Stimulated activated CD4-positive, alpha-beta T cell treated with anti-CD3 and anti-CD28 coated beads, Interleukin-1b, Interleukin-23, amount 100 ng/mL, for 48 hours (primary cell): Measurements from ENCODE around the gene PHF11.
A peak's percentile ranks its signal among the peaks of the same experiment; 100 is the strongest.

Experiments
- DNase-seq: peaks from one replicate; pipeline ENCODE4 v3.0.0-alpha.2; 2020

The PHF11 gene

DNA sequence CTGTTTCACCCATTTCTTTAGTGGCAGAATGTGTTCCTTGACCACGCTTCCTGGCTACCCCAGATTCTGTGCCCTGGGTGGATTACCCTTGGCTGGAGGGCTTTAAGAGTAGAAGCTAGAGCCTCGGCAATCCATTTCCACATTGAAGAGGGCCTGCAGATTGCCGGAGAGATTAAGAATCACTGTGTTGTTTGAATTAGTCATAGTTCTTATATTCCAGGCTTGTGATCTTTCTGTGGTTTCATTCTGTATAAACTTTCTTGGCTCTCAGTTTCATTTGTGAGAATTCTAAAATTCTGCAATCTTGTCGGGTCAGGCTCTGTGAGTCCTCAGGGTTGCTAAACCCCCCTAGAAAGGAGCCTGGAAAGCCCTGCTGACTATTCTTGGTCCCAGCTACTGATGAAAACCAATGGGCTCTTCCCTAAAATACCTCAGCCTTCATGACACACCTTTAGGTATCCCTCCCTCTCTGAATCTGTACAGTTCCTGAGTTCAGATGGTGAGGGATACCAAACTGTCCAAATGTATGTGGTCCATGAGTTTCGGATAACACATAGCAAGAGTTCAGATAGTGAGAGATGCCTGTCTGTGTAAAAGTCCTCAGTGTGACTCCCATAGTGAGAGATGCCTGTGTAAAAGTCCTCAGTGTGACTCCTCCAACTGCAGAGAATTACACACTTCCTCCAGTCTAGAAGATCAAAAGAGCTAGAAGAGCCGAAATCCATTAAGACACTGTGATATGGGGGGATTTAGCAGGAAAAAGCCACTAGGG is 4.3 kb downstream of the PHF11 start:
- DNase-seq = peak; percentile 16

DNA sequence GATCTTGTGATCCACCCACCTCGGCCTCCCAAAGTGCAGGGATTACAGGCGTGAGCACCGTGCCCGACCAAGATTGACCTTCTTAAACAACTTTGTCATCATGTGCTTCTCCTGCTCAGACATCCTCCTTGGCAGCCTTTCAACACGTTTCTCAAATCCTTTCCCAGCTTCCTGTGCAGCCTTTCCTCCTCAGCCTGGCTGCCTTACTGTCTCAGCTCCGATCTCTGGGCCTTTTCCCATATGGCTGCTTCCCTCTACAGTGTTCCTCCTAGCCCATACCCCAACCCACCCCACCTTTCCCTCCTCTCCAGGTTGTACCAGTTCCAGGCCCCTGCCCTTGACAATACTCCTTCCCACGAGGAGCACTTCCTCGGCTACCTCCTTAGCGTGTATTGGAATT is 7.2 kb downstream of the PHF11 start:
- DNase-seq = no peak

- no peak for DNase-seq
Measured at GRCh38 chr13:49503951-49504350, 8.2 kb downstream of the PHF11 start.

GRCh38 chr13:49512578-49512977 is 16.8 kb downstream of the PHF11 start:
- no peak for DNase-seq

GRCh38 chr13:49516467-49516866 is 20.7 kb downstream of the PHF11 start:
- no peak for DNase-seq

- DNase-seq = no peak
Measured at GRCh38 chr13:49517461-49517860, 21.7 kb downstream of the PHF11 start.

DNA sequence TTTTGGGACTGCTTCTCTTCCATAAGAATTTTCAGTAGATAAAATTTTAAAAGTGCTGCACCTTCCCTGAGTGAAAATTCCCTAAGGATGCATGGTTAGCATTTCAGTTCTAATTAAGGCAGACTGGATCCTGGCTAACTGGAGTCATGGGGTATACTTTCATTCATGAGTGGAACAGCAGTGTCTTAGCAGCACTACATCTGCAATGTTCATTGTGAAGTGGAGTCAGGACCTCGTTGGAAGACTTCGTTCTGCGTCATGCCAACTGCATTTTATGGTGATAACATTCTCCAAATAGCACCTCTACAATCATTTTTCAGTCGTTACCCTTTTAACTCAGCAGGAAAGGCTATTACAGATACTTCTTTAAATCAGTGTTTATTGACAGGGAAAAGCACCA is 25.5 kb downstream of the PHF11 start:
- no peak for DNase-seq

GRCh38 chr13:49524740-49525501 is 29.2 kb downstream of the PHF11 start:
- DNase-seq = no peak

DNA sequence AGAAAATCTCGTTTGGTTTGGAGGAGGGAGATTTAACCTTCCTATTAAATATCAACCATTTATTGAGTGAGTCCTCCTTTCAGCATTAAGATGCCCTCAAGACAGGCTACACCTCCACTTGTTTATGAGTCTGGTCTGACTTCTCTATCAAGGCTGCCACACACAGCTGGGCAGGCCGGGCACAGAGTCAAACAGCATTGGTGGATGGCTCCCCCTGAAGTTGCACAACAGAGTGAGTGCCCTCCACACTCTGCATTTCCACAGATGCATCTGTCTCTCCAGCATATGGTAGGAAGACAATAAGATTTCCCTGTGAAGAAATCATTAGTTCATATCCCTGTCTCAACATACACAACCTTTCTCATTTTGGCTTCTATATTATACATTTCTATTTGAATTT is 31.4 kb downstream of the PHF11 start:
- DNase-seq = no peak

DNA sequence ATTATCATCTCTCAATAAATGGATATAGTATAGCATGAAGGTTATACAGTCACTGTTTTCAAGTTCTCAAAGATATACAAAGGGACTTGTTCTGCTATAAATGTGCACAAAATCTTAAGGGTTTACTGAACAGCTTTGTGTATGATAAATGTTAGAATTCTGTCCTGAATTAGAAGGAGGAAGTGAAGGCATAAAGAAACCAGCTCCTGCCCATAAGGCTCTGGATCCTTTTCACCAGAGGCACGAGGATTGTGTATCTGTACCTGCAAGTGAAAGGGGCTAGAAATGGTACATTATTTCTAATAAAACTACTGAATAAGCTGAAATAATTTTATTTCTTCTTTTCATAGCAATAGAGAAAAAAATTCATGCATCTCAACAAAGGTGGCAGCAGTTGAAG is 32.4 kb downstream of the PHF11 start:
- no peak for DNase-seq

- no peak for DNase-seq
Measured at GRCh38 chr13:49530457-49530856, 34.7 kb downstream of the PHF11 start.

GRCh38 chr13:49532593-49532992 is 36.8 kb downstream of the PHF11 start:
- no peak for DNase-seq

DNA sequence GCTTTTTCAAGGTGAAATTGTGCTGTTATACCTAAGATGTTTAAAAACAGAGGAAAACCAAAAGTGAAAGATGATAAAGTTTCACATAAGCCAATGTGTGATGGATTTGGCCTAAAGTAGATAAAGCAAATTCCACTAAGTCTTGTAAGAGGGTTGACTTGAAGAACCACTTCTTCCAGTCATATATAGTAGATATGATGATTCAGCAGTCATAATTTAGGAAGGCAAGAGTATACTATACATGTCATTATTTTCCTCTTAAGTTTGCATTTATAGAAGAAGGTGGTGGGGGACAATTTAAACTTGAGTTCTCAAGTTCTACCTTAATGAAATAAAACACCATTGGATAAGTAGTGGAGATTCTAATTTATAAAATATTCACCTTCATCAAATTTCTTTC is 37.3 kb downstream of the PHF11 start:
- DNase-seq = no peak

GRCh38 chr13:49533591-49534269 is 38.0 kb downstream of the PHF11 start:
- DNase-seq = no peak

GRCh38 chr13:49536144-49536873 is 40.6 kb downstream of the PHF11 start:
- DNase-seq = no peak

DNA sequence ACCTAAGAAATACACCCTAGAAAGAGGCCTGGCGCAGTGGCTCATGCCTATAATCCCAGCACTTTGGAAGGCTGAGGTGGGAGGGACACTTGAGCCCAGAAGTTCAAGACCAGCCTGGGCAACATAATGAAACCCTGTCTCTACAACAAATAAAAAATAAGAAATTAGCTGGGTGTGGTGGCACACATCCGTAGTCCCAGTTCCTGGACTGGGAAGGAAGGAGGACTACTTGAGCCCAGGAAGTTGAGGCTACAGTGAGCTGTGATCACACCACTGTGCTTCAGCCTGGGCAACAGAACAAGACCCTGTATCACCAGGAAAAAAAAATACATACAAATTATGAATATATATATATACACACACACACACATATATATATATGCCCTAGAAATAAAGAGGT is 42.7 kb downstream of the PHF11 start:
- no peak for DNase-seq

GRCh38 chr13:49539313-49539712 is 43.6 kb downstream of the PHF11 start:
- no peak for DNase-seq

GRCh38 chr13:49539746-49540145 is 44.0 kb downstream of the PHF11 start:
- DNase-seq = no peak

GRCh38 chr13:49540552-49540951 is 44.8 kb downstream of the PHF11 start:
- no peak for DNase-seq

DNA sequence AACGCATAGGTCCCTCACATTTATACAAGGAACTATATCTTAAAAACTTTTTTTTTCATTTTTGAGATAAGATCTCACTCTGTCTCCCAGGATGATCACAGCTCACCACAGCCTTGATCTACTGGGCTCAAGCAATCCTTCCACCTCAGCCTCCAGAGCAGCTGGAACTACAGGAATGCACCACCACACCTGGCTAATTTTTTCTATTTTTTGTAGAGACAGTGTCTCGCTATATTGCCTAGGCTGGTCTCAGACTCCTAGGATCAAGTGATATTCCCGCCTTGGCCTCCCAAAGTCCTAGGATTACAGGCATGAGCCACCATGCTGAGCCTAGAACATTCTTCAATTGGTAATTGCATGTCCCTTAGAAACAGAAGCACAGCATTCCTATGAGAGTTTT is 47.9 kb downstream of the PHF11 start:
- no peak for DNase-seq

GRCh38 chr13:49545661-49546060 is 49.9 kb downstream of the PHF11 start:
- DNase-seq = no peak

DNA sequence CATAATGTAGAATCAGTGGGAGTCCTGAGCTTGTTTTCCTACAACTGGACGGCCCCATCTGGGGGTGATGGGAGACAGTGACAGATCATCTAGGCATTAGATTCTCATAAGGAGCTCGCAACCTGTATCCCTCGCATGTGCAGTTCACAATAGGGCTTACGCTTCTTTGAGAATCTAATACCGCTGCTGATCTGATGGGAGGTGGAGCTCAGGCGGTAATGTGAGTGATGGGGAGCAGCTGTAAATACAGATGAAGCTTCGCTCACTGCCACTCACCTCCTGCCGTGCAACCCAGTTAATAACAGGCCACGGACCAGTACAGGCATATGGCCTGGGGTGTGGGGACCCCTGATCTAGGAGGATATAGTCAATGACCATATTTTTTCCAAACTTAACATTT is 50.8 kb downstream of the PHF11 start:
- DNase-seq = no peak

DNA sequence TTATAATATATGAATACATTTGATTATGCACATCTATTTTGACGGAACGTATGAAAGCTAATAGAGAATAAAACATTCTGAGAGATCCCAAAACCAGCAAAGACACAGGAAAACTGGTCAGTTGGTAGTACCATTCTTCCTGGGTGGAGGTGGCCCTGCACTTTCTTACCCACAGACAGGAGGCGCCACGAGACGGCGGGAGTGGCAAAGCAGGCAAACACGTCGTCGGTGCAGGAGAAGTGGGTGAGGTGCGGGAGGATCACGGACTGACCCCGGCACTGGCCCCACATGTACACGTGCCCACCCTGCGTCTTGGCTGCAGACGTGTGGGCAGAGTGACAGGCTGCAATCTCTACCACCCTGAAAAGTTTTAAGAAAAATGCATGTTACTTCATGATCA is 53.5 kb downstream of the PHF11 start:
- no peak for DNase-seq
